HG03558 (cell line): ENCODE data around the gene FARSA.
"Not testable (repeated sequence)": the region's sequence is repeated elsewhere in the genome, so short reads cannot be mapped to it uniquely, and the experiment has no call there.

Experiments used
- ATAC-seq: cut with Tn5 transposase; IDR thresholded peaks from one replicate; pipeline ENCODE4 v1.9.1; 2021; ENCODE audit warnings: moderate number of reproducible peaks; ENCODE audit not compliant: unreplicated experiment; ENCODE audit errors: extremely low read depth

Gene FARSA

GRCh38 chr19:12896460-12896859 is 37.1 kb downstream of the FARSA start:
- no peak for ATAC-seq

DNA sequence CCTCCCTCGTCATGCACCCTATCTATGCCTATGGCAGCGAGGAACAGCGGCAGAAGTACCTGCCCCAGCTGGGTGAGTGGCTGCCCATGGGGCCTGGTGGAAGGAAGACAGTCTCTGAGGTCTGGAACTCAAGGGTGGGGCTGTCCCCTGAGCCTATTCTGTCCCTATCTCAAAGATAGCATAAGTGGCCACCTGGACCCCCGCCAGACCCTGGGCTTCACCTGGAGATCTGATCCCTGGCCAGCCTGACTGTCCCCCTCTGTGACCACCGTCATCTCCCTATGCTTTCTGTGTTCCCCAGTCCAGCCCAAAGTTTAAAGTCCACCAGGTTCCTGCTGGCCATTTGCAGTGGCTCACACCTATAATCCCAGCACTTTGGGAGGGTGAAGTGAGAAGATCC is 39.9 kb downstream of the FARSA start:
- ATAC-seq: no peak

- ATAC-seq: no peak
Measured at GRCh38 chr19:12891553-12892021, 41.9 kb downstream of the FARSA start.

GRCh38 chr19:12890787-12891552 is 42.5 kb downstream of the FARSA start, which contains the start of gene GCDH:
Gene GCDH (plus strand): TSS chr19:12891160. CDS start chr19:12891305, 145 bp downstream.
- ATAC-seq: peak; percentile 78

GRCh38 chr19:12890299-12890786 is 43.2 kb downstream of the FARSA start:
- ATAC-seq: not testable (repeated sequence)

DNA sequence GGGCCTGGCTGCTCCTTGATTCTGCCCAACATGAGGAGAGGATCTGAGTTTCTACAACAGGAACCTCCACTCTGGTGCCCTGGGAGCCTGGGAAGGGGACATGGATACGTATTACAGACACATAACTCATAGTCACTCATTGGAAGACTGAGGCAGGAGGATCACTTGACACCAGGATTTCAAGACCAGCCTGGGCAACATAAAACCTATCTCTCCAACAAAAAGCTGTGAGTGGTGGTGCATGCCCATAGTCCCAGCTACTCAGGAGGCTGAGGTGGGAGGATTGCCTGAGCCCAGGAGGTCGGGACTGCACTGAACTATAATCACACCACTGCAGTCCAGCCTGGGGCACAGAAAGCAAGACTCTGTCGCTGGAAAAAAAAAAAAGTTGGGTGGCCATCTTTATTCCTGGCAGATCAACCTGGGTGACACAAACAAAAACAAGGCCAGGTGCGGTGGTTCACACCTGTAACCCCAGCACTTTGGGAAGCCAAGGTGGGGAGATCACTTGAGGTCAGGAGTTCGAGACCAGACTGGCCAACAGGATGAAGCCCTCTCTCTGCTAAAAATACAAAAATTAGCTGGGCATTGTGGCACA is 45.4 kb downstream of the FARSA start:
- no peak for ATAC-seq

GRCh38 chr19:12886969-12887747 is 46.4 kb downstream of the FARSA start, which contains the start of gene KLF1:
Gene KLF1 (minus strand): TSS chr19:12887201. CDS start chr19:12887140, 61 bp downstream.
- ATAC-seq: no peak

- ATAC-seq: no peak
Measured at GRCh38 chr19:12886651-12886968, 46.9 kb downstream of the FARSA start.

DNA sequence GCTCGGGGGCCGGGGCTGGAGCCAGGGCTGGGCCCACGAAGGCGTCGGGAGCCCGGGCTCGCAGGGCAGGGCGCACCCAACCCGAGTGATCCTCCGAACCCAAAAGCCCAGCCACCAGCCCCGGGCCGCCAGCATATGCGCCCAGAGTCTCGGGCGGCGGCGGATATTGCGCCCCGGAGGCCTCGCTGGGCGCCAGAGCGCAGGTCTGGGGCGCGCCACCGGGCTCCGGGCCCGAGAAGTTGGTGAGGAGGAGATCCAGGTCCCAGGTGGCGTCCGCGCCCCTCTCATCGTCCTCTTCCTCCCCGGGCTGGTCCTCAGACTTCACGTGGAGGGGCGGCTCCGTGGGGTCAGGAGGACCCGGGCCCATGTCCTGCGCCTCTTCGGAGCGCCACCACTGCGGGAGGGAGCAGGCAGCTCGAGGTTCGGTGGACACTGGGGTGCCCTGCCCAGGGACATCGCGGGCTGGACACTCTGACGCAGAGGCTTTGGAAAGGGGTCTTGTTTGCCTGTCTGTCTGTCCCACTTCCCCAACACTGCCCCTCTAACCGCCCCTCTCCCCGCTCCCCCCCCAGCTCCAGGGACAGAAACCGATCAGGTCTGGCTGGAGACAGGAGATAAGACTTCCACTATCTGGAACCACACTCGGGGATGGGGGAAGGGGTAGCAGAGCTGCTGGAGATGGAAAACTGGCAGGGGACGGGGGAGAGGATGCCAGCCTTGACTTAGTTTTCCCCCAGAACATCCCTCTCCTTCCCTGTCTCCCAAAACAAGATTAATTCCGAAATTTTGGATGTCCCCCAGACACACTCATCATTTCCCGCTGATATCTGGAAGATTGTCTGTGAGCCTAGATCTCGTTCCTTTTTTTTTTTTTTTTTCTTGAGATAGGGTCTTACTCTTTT is 47.5 kb downstream of the FARSA start:
- ATAC-seq: no peak

- ATAC-seq: no peak
Measured at GRCh38 chr19:12884926-12885748, 48.4 kb downstream of the FARSA start.

- no peak for ATAC-seq
Measured at GRCh38 chr19:12884627-12884925, 48.9 kb downstream of the FARSA start.

DNA sequence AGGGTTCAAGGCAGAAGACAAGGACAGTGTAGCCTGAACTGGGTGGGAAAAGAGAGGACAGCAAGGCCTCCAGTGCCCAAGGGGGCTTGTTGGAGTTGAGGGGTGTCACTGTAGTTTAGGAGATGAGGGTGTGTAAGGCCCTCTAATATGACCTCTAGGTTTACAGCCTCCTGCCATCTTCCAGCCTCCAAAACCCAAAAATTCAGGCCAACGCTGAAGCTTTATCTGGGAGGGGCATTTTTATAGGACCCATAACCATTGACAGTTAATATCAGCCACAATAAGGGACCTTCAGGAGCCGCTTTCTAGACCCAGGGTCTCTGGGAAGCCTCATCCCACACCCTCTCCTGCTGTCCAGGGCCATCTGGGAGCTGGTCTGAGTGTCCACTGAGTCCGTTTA is 49.3 kb downstream of the FARSA start:
- ATAC-seq: no peak

DNA sequence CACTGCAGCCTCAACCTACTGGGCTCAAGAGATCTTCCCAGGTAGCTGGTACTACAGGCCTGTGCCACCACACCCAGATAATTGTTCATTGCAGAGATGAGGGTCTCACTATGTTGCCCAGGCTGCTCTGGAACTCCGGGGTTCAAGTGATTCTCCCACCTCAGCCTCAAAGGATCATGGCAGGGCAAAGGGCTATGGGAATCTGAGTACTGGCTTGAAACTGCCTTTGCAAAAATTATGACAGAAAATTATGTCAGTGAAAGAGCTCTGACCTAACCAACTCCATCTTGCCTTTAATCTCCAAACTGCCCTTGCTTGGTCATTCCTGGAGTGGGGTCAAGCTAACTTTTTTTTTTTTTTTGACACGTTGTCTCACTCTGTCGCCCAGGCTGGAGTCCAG is 50.9 kb downstream of the FARSA start:
- ATAC-seq: no peak

- ATAC-seq: peak; percentile 38
Measured at GRCh38 chr19:12881172-12881808, 52.2 kb downstream of the FARSA start, which contains the start of gene DNASE2. Gene DNASE2 (minus strand): TSS chr19:12881449. CDS start chr19:12881375, 74 bp downstream.

DNA sequence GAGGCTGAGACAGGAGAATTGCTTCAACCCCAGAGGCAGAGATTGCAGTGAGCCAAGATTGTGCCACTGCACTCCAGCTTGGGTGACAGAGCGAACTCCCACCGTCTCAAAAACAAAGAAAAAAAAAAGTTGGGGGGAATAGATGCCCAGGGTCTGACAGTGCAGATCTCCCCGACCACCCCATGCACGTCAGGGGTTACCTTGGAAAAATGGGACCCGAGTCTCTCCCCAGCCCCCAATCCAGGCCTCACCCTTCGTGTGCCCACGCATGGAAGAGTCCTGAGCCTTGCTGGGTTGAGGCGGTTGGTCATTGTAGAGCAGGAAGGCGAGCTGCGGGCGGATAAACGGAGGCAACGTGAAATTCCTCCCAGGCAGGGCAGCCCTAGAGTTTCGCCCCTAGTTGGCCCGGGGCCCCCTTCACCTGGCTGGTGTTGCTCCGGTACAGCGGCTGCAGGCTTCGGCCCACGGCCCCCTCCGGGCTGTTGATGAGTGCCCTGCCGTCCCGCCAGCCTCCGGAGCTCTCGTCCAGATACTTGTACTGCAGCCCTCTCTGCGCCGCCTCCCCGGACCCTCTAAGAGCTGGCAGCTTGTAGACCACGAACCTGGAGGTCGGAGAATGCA is 52.9 kb downstream of the FARSA start:
- no peak for ATAC-seq

DNA sequence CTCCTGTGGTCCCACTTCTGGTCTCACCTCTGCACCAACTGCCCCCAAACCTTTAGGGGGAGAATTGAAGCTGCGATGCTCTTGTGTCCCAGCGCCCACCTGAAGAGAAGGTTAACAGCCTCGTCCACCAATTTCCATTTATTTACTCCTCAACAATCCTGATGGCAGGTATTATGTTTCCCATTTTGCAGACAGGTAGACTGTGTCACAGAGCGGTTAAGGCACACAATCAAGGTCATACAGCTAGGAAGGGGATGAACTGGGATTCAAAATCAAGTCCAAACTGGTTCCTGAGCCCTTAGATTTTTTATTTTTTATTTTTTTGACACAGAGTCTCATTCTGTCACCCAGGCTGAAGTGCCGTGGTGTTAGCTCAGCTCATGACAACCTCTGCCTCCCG is 58.4 kb downstream of the FARSA start:
- ATAC-seq: no peak

- ATAC-seq: no peak
Measured at GRCh38 chr19:12873891-12874745, 59.4 kb downstream of the FARSA start.
